Neuronal stem cell (in vitro differentiated cells): ENCODE results near the gene TRIM8.

Source experiments
- DNase-seq: peaks from one replicate; pipeline ENCODE4 v3.0.0-alpha.2; 2013; ENCODE audit warnings: low spot score
- H2AFZ ChIP-seq: one replicate; pipeline ENCODE4 v1.6.1; 2013; ENCODE audit warnings: mild to moderate bottlenecking, low read length, inconsistent platforms
- H2AK5ac ChIP-seq: 2 replicates; pipeline ENCODE4 v1.6.1; 2013; ENCODE audit warnings: low read depth, mild to moderate bottlenecking, inconsistent platforms, low read length, moderate library complexity, mixed read lengths
- H2BK120ac ChIP-seq: 2 replicates; pipeline ENCODE4 v1.6.1; 2013; ENCODE audit warnings: low read depth, mild to moderate bottlenecking, inconsistent platforms, low read length, moderate library complexity, mixed read lengths
- H2BK12ac ChIP-seq: one replicate; pipeline ENCODE4 v1.6.1; 2013; ENCODE audit warnings: low read length, inconsistent platforms
- H2BK15ac ChIP-seq: 2 replicates; pipeline ENCODE4 v1.6.1; 2013; ENCODE audit warnings: mild to moderate bottlenecking, low read length, inconsistent platforms, mixed read lengths
- H2BK5ac ChIP-seq: one replicate; pipeline ENCODE4 v1.6.1; 2013; ENCODE audit warnings: inconsistent platforms, mild to moderate bottlenecking, low read length, moderate library complexity
- H3K14ac ChIP-seq: one replicate; pipeline ENCODE4 v1.6.1; 2013; ENCODE audit warnings: low read length, inconsistent platforms
- H3K18ac ChIP-seq: 2 replicates; pipeline ENCODE4 v1.6.1; 2013; ENCODE audit warnings: low read length, inconsistent platforms
- H3K23ac ChIP-seq: 2 replicates; pipeline ENCODE4 v1.6.1; 2013; ENCODE audit warnings: low read depth, mild to moderate bottlenecking, mixed read lengths, low read length, inconsistent platforms; ENCODE audit not compliant: poor library complexity
- H3K27ac ChIP-seq: replicated peaks from 3 replicates; pipeline ENCODE4 v1.5.1; 2013; ENCODE audit warnings: low read length, inconsistent platforms
- H3K27me3 ChIP-seq, 3 experiments: 2 replicates each; pipeline ENCODE4 v1.6.1; 2013; ENCODE audit warnings: low read length in 3 of 3, mild to moderate bottlenecking in 2 of 3, inconsistent platforms in 1 of 3, low read depth in 1 of 3, mixed read lengths in 1 of 3, moderate library complexity in 1 of 3; ENCODE audit not compliant: control insufficient read depth in 3 of 3, insufficient read depth in 3 of 3
- H3K36me3 ChIP-seq, 2 donors: replicated peaks in 1 of 2; 2 replicates each; pipeline ENCODE4 v1.6.1; 2013; ENCODE audit warnings: low read length in 2 of 2; ENCODE audit not compliant: control insufficient read depth in 2 of 2, insufficient read depth in 2 of 2
- H3K4ac ChIP-seq: 2 replicates; pipeline ENCODE4 v1.6.1; 2013; ENCODE audit warnings: inconsistent platforms, mild to moderate bottlenecking, low read length, moderate library complexity
- H3K4me1 ChIP-seq, 2 donors: 1 replicate in 1 of 2; 2 replicates in 1 of 2; pipeline ENCODE4 v1.6.1; 2013; ENCODE audit warnings: low read length in 2 of 2, low read depth in 1 of 2; ENCODE audit not compliant: control insufficient read depth in 2 of 2, insufficient read depth in 1 of 2
- H3K4me2 ChIP-seq: one replicate; pipeline ENCODE4 v1.6.1; 2013; ENCODE audit warnings: mild to moderate bottlenecking, low read length, inconsistent platforms; ENCODE audit not compliant: insufficient read depth, poor library complexity, severe bottlenecking
- H3K4me3 ChIP-seq, 2 donors: 2 replicates each; pipeline ENCODE4 v1.5.1; 2013; ENCODE audit warnings: low read length in 2 of 2, mild to moderate bottlenecking in 2 of 2, inconsistent platforms in 1 of 2, moderate library complexity in 1 of 2
- H3K79me1 ChIP-seq: one replicate; pipeline ENCODE4 v1.6.1; 2013; ENCODE audit warnings: low read depth, mild to moderate bottlenecking, inconsistent platforms, low read length, moderate library complexity
- H3K9ac ChIP-seq: one replicate; pipeline ENCODE4 v1.6.1; 2013; ENCODE audit warnings: mild to moderate bottlenecking, low read depth, low read length, inconsistent platforms; ENCODE audit not compliant: poor library complexity
- H3K9me3 ChIP-seq, 2 donors: replicated peaks in 1 of 2; 2 replicates each; pipeline versions ENCODE3 to v1.6.1; 2013; ENCODE audit warnings: low read length in 2 of 2, mild to moderate bottlenecking in 2 of 2, inconsistent platforms in 1 of 2, low read depth in 1 of 2, mixed read lengths in 1 of 2, moderate library complexity in 1 of 2; ENCODE audit not compliant: control insufficient read depth in 2 of 2, insufficient read depth in 1 of 2
- H4K8ac ChIP-seq: one replicate; pipeline ENCODE4 v1.6.1; 2013; ENCODE audit warnings: low read depth, mild to moderate bottlenecking, inconsistent platforms, low read length, moderate library complexity
- H4K91ac ChIP-seq: one replicate; pipeline ENCODE4 v1.6.1; 2013; ENCODE audit warnings: low read length, low read depth, mild to moderate bottlenecking, inconsistent platforms; ENCODE audit not compliant: poor library complexity
- WGBS, 2 donors: extraction: QIAGEN DNeasy Blood & Tissue Kit; methylation state at CpG; one replicate each; pipeline ENCODE4 v1.1.7; 2013; ENCODE audit warnings: missing lambda C conversion rate in 2 of 2, mixed read lengths in 1 of 2; ENCODE audit not compliant: insufficient read length in 2 of 2, insufficient replicate concordance in 1 of 2; ENCODE audit errors: extremely low coverage in 2 of 2; 5-methylcytosine and 5-hydroxymethylcytosine counted together

TRIM8 gene

DNA sequence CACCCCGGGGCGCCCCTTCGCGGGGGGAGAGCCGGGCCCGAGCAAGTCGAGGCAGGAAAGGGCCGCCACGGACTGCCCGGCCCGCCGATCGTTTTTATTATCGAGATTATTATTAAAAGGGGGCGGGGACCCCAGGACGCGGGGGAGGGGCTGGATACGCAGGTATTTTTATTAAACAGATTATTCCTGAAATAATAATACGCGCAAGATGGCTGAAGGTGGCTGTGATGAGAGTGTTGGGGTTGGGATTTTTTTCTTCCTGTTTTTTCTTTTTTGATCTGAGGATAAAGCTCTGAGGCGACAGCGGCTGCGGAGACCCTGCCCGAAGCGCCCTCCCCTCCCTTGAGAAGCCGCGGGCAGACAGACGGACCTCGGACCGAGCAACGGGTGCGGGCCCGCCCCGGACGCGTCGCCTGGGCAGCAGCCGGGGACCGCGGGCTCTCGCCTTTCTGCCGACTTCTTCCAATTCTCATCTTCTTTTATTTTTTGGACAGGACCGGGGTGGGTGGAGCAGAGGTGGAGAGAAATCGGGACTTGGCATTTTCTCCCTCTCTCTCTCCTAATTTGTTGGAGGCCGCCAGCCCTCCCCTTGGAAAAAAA, 1.4 kb upstream of the TRIM8 start:
- Histone ChIP-seq H2BK12ac (no peak overlapping the region), H3K4me1 (peaks cover 16 to 21% of the 10 kb centered on the region in 2 donors), H3K4me2 (peak overlapping the region; percentile 81), H3K4ac (peak overlapping the region; percentile 53), H4K8ac (no peak overlapping the region), H2AK5ac (peak overlapping the region; percentile 94), H3K18ac (peak overlapping the region; percentile 99), H3K27me3 (no peaks in the 10 kb centered on the region), H2BK5ac (peak overlapping the region; percentile 95), H3K9ac (peak overlapping the region; percentile 44), H3K9me3 (no peaks in the 10 kb centered on the region), H3K4me3 (peak overlapping the region; percentile 90 to 93), H3K36me3 (peaks cover 1 to 16% of the 10 kb centered on the region in 2 donors), H3K27ac (peak overlapping the region; percentile 97), H2BK15ac (peak overlapping the region; percentile 75), H3K14ac (peak overlapping the region; percentile 56), H2BK120ac (peak overlapping the region; percentile 97), H2AFZ (peak overlapping the region; percentile 81), H3K79me1 (peaks cover 19% of the 10 kb centered on the region), H3K23ac (peak overlapping the region; percentile 96), H4K91ac (no peak overlapping the region)
- WGBS, 2 donors: no CpG with 5 or more reads among the region's 45 CpGs
- peak; percentile 54 for DNase-seq

- Histone ChIP-seq H3K27ac (peak overlapping the region; percentile 97), H3K4ac (peak overlapping the region; percentile 87), H3K9ac (peak overlapping the region; percentile 99), H3K9me3 (no peaks in the 10 kb centered on the region), H2BK15ac (peak overlapping the region; percentile 96), H3K14ac (no peak overlapping the region), H4K8ac (no peak overlapping the region), H2AFZ (peak overlapping the region; percentile 67), H3K27me3 (no peaks in the 10 kb centered on the region), H3K4me1 (peaks cover 23 to 27% of the 10 kb centered on the region in 2 donors), H2BK12ac (no peak overlapping the region), H2BK120ac (peak overlapping the region; percentile 97), H2BK5ac (peak overlapping the region; percentile 95), H3K36me3 (peaks cover 2 to 22% of the 10 kb centered on the region in 2 donors), H3K4me2 (peak overlapping the region; percentile 98), H3K79me1 (peaks cover 20% of the 10 kb centered on the region), H4K91ac (no peak overlapping the region), H3K4me3 (peak overlapping the region; percentile 90 to 93), H3K23ac (peak overlapping the region; percentile 87), H3K18ac (peak overlapping the region; percentile 100), H2AK5ac (peak overlapping the region; percentile 99)
- DNase-seq: peak; percentile 65
- WGBS, 2 donors: no CpG with 5 or more reads among the region's 76 CpGs
Observed at GRCh38 chr10:102643336-102644065, 778 bp upstream of the TRIM8 start.

GRCh38 chr10:102644646-102645387, 538 bp downstream of the TRIM8 start:
- Histone ChIP-seq H3K9ac (peak overlapping the region; percentile 99), H4K8ac (no peak overlapping the region), H3K4me1 (peaks cover 35 to 38% of the 10 kb centered on the region in 2 donors), H2BK15ac (peak overlapping the region; percentile 96), H4K91ac (no peak overlapping the region), H3K27ac (no peak overlapping the region), H3K18ac (peak overlapping the region; percentile 100), H3K14ac (peak overlapping the region; percentile 99), H3K4me2 (peak overlapping the region; percentile 98), H3K9me3 (no peaks in the 10 kb centered on the region), H3K79me1 (peaks cover 22% of the 10 kb centered on the region), H2BK5ac (peak overlapping the region; percentile 71), H3K27me3 (no peaks in the 10 kb centered on the region), H2AFZ (no peak overlapping the region), H2BK12ac (peak overlapping the region; percentile 75), H3K36me3 (peaks cover 2 to 26% of the 10 kb centered on the region in 2 donors), H3K4me3 (peak overlapping the region; percentile 82 to 90), H3K4ac (peak overlapping the region; percentile 99), H2AK5ac (peak overlapping the region; percentile 99), H3K23ac (peak overlapping the region; percentile 94), H2BK120ac (peak overlapping the region; percentile 95)
- no CpG with 5 or more reads among the region's 62 CpGs for WGBS, 2 donors
- peak; percentile 62 for DNase-seq
